CD4-positive, alpha-beta T cell (primary cell): ENCODE data around the gene SOX1. TPM values are rescaled to one million over a fixed set of nuclear protein-coding genes. Genes with fewer than 3 reads are reported as not detected.

Source experiments
- ATAC-seq: fragments of 200-7000 bp; cut with Tn5 transposase; one replicate; pipeline ENCODE4 v1.10.0; 2022; ENCODE audit warnings: mild to moderate bottlenecking; ENCODE audit not compliant: poor library complexity
- CTCF ChIA-PET: fragments of 350-600 bp; sonication (Branson Sonifier 250); formaldehyde crosslinking; loops from one replicate; lab custom pipeline; 2021; ENCODE audit warnings: antibody characterized with exemption, inconsistent platforms; lab: Charles Lee
- POLR2A ChIA-PET: fragments of 350-600 bp; sonication (Branson Sonifier 250); formaldehyde crosslinking; loops from one replicate; lab custom pipeline; 2021; ENCODE audit warnings: antibody characterized with exemption, inconsistent platforms; lab: Charles Lee
- DNase-seq, 14 experiments: peaks; one replicate each; pipeline ENCODE4 v3.0.0-alpha.2; 2013 to 2020; ENCODE audit warnings: mixed read lengths in 2 of 14
- H3K27ac ChIP-seq, 2 donors: one replicate each; pipeline versions ENCODE4 v1.5.1 to v1.7.0; 2013; ENCODE audit warnings: low read length in 2 of 2, low read depth in 1 of 2, mild to moderate bottlenecking in 1 of 2
- H3K27me3 ChIP-seq, 2 experiments: 1 replicate in 1 of 2; 2 replicates in 1 of 2; pipeline versions ENCODE4 v1.6.1 to v1.7.0; 2013; ENCODE audit warnings: low read length in 2 of 2, control low read depth in 1 of 2, mild to moderate bottlenecking in 1 of 2, moderate library complexity in 1 of 2; ENCODE audit not compliant: insufficient read depth in 2 of 2, control insufficient read depth in 1 of 2
- H3K36me3 ChIP-seq: one replicate; pipeline ENCODE4 v1.6.1; 2013; ENCODE audit warnings: low read length, control low read depth; ENCODE audit not compliant: insufficient read depth
- H3K4me1 ChIP-seq: one replicate; pipeline ENCODE4 v1.6.1; 2013; ENCODE audit warnings: low read length, control low read depth; ENCODE audit not compliant: insufficient read depth
- H3K4me3 ChIP-seq: one replicate; pipeline ENCODE4 v1.5.1; 2013; ENCODE audit warnings: mild to moderate bottlenecking, low read length, moderate library complexity
- H3K9me3 ChIP-seq, 2 experiments: 1 replicate in 1 of 2; 2 replicates in 1 of 2; pipeline versions ENCODE4 v1.6.1 to v1.7.0; 2013; ENCODE audit warnings: low read length in 2 of 2, mild to moderate bottlenecking in 2 of 2, control low read depth in 1 of 2, moderate library complexity in 1 of 2; ENCODE audit not compliant: control insufficient read depth in 1 of 2, insufficient read depth in 1 of 2
- H3K27ac Mint-ChIP-seq: one replicate; pipeline ENCODE4 v1.8.0; 2020; ENCODE audit warnings: mixed read lengths
- H3K27me3 Mint-ChIP-seq: one replicate; pipeline ENCODE4 v1.8.0; 2021; ENCODE audit warnings: mixed read lengths
- H3K36me3 Mint-ChIP-seq: one replicate; pipeline ENCODE4 v1.8.0; 2021; ENCODE audit warnings: low read depth, mixed read lengths
- H3K4me1 Mint-ChIP-seq: one replicate; pipeline ENCODE4 v1.8.0; 2021; ENCODE audit warnings: low read depth, mixed read lengths
- H3K4me3 Mint-ChIP-seq: one replicate; pipeline ENCODE4 v1.8.0; 2020; ENCODE audit warnings: mild to moderate bottlenecking, mixed read lengths
- H3K9me3 Mint-ChIP-seq: one replicate; pipeline ENCODE4 v1.8.0; 2020; ENCODE audit warnings: mixed read lengths
- intact Hi-C, 2 experiments: fragments of 100-400 bp; cut with DNase I in 1 of 2; cut with micrococcal nuclease in 1 of 2; formaldehyde crosslinking; loops; one replicate each; pipeline versions ENCODE4 v1.15.1 to v1.9.0; 2023 to 2025; cut with DNase I, micrococcal nuclease
- total RNA-seq, 174 experiments: library from RNA in 2 of 174; stranded (reverse) in 2 of 174; gene quantifications; one replicate each; pipeline ENCODE4 v1.2.3 and lab custom pipeline; 2021 to 2026
- TF ChIP-seq, protein P1 (sequence below): fragments of 200-600 bp; IDR thresholded peaks from one replicate; pipeline ENCODE4 v1.8.0; 2022; ENCODE audit warnings: antibody characterized with exemption, mild to moderate bottlenecking

SOX1 gene
- total RNA-seq, 2 experiments from 2014 or later = not detected

DNA sequence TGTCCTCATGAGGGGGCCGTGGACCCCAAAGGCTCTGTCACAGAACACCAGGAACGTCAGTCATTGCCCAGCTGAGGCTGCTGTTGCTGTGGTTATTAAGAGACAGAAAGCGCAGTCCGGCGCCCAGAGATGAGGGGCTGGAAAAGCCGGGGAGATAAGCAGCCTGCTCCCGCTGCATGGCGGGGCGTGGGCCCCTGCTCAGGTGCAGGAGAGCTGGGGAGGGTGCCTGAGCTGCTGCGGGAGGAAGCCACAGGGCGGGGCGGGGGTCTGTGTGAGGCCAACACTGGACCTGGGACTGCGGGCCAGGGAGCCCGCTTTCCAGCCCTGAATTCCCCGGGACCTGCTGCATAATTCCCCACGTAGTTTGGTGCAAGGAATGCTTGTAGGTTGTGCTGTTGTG is 11.3 kb downstream of the SOX1 start:
- peaks cover 45 to 64% of the 10 kb centered on the region in 2 experiments for H3K27me3 ChIP-seq
- Mint-ChIP-seq H3K27ac (no peak overlapping the region), H3K9me3 (peaks cover 5% of the 10 kb centered on the region), H3K36me3 (no peaks in the 10 kb centered on the region), H3K4me1 (peaks cover 6% of the 10 kb centered on the region), H3K27me3 (peaks cover 64% of the 10 kb centered on the region), H3K4me3 (no peak overlapping the region)
- peaks cover 0 to 33% of the 10 kb centered on the region in 2 experiments for H3K9me3 ChIP-seq
- no peak for DNase-seq
- ATAC-seq = no peak
- POLR2A ChIA-PET = no interaction called here
- H3K27ac ChIP-seq = no peak overlapping the region
- TF ChIP-seq, protein P1, sequence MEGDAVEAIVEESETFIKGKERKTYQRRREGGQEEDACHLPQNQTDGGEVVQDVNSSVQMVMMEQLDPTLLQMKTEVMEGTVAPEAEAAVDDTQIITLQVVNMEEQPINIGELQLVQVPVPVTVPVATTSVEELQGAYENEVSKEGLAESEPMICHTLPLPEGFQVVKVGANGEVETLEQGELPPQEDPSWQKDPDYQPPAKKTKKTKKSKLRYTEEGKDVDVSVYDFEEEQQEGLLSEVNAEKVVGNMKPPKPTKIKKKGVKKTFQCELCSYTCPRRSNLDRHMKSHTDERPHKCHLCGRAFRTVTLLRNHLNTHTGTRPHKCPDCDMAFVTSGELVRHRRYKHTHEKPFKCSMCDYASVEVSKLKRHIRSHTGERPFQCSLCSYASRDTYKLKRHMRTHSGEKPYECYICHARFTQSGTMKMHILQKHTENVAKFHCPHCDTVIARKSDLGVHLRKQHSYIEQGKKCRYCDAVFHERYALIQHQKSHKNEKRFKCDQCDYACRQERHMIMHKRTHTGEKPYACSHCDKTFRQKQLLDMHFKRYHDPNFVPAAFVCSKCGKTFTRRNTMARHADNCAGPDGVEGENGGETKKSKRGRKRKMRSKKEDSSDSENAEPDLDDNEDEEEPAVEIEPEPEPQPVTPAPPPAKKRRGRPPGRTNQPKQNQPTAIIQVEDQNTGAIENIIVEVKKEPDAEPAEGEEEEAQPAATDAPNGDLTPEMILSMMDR = no peak
- intact Hi-C loops = no loop called here
- H3K4me3 ChIP-seq = no peak overlapping the region
- CTCF ChIA-PET = no interaction called here
- no peaks in the 10 kb centered on the region for H3K36me3 ChIP-seq
- no peaks in the 10 kb centered on the region for H3K4me1 ChIP-seq

DNA sequence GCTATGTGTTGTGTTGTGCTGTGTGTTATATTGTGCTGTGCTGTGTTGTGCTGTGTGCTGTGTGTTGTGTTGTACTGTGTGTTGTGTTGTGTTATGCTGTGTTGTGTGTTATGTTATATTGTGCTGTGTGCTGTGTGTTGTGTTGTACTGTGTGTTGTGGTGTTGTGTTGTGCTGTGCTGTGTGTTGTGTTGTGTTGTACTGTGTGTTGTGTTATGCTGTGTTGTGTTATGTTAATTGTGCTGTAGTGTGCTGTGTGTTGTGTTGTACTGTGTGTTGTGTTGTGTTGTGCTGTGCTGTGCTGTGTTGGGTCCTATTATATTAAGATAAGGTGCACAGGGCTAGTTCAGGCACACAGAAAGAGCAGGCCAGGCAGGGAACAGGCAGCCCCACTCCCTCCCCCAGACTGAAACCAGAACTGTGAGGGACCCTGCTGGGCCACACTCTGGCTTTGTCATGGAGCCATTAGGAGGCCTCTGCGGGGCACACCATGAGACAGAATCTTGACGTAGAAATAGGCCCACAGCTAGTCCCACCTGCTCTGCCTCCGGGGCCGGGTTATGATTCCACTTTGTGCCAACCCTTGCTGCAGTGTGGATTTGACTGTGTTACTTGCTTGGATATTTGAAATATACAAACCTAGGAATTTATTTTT is 12.1 kb downstream of the SOX1 start:
- ChIA-PET POLR2A (no interaction called here), CTCF (no interaction called here)
- Histone ChIP-seq H3K27me3 (peaks cover 40 to 56% of the 10 kb centered on the region in 2 experiments), H3K36me3 (no peaks in the 10 kb centered on the region), H3K4me1 (no peaks in the 10 kb centered on the region), H3K4me3 (no peak overlapping the region), H3K27ac (no peak overlapping the region), H3K9me3 (peaks cover 3 to 30% of the 10 kb centered on the region in 2 experiments)
- intact Hi-C loops = no loop called here
- Mint-ChIP-seq H3K4me3 (no peak overlapping the region), H3K27me3 (peaks cover 63% of the 10 kb centered on the region), H3K4me1 (peaks cover 6% of the 10 kb centered on the region), H3K36me3 (no peaks in the 10 kb centered on the region), H3K27ac (no peak overlapping the region), H3K9me3 (peaks cover 10% of the 10 kb centered on the region)
- TF ChIP-seq, protein P1 = no peak
- DNase-seq (no peak), ATAC-seq (no peak)

DNA sequence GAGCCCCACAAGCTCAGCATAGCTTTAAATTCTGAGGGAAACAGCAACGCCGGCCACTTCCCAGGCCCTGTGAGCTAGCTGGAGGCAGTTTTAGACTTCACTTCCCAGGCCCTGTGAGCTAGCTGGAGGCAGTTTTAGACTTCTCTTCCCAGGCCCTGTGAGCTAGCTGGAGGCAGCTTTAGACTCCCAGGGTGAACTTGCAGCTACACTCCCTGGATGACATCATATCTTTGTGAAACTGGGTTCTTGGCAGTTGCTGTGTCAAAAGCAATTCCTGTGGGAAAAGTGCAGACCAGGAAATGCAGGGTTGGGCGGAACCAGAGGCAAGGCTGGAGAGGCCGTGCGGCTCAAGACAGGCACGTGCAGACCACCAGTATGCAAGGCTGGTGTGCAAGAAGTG is 12.7 kb downstream of the SOX1 start:
- ChIA-PET CTCF (no interaction called here), POLR2A (no interaction called here)
- Histone ChIP-seq H3K36me3 (no peaks in the 10 kb centered on the region), H3K4me3 (no peak overlapping the region), H3K4me1 (no peaks in the 10 kb centered on the region), H3K27ac (no peak overlapping the region), H3K9me3 (peaks cover 10 to 26% of the 10 kb centered on the region in 2 experiments), H3K27me3 (peaks cover 36 to 49% of the 10 kb centered on the region in 2 experiments)
- TF ChIP-seq, protein P1 = no peak
- intact Hi-C loops = no loop called here
- Mint-ChIP-seq H3K4me3 (no peak overlapping the region), H3K9me3 (peaks cover 15% of the 10 kb centered on the region), H3K4me1 (peaks cover under 1% of the 10 kb centered on the region), H3K27ac (no peak overlapping the region), H3K27me3 (peaks cover 61% of the 10 kb centered on the region), H3K36me3 (no peaks in the 10 kb centered on the region)
- DNase-seq (no peak), ATAC-seq (no peak)
